Left ventricle myocardium inferior (tissue), 1 donor: ENCODE results near the gene TOMM20. TPM values are rescaled to one million over a fixed set of nuclear protein-coding genes. Genes with fewer than 3 reads are reported as not detected.
A peak's percentile ranks its signal among the peaks of the same experiment; 100 is the strongest.
"Not testable (repeated sequence)": the region's sequence is repeated elsewhere in the genome, so short reads cannot be mapped to it uniquely, and the experiment has no call there.

Experiments
- DNase-seq: peaks from one replicate; pipeline ENCODE4 v3.0.0-alpha.2; 2020
- H3K27ac ChIP-seq: fragments of 200-600 bp; replicated peaks from 2 replicates; pipeline ENCODE4 v1.8.0; 2021
- H3K27me3 ChIP-seq: fragments of 200-600 bp; 2 replicates; pipeline ENCODE4 v1.8.0; 2021; ENCODE audit warnings: low read depth
- H3K36me3 ChIP-seq: fragments of 200-600 bp; 2 replicates; pipeline ENCODE4 v1.8.0; 2021
- H3K4me1 ChIP-seq: fragments of 200-600 bp; 2 replicates; pipeline ENCODE4 v1.8.0; 2021
- H3K4me3 ChIP-seq: fragments of 200-600 bp; 2 replicates; pipeline ENCODE4 v1.8.0; 2021; ENCODE audit warnings: mild to moderate bottlenecking, moderate library complexity
- H3K9me3 ChIP-seq: fragments of 200-600 bp; replicated peaks from 2 replicates; pipeline ENCODE4 v1.8.0; 2021
- CTCF ChIP-seq: fragments of 200-600 bp; IDR thresholded peaks from 2 replicates; pipeline ENCODE4 v1.8.0; 2021; ENCODE audit warnings: antibody characterized with exemption, mild to moderate bottlenecking, borderline replicate concordance
- intact Hi-C: fragments of 100-400 bp; cut with micrococcal nuclease; formaldehyde crosslinking; loops from one replicate; pipeline ENCODE4 v1.11.0; 2022
- total RNA-seq: library from RNA; stranded (reverse); fragmentation: NEBNext Ultra II Directional; extraction: Animal tissue kit (Norgen Biotek cat#: 25700); gene quantifications from one replicate; pipeline ENCODE4 v1.2.1, GENCODE V29; 2021
- donor health status: DM: no; HTN: yes; CAD: no; lungs with severe emphysema.

Gene TOMM20
- total RNA-seq, 1 donor from 2014 or later = 84.1 TPM

GRCh38 chr1:235088907-235089306, 39.7 kb downstream of the TOMM20 start:
- H3K9me3 ChIP-seq = no peaks in the 10 kb centered on the region
- H3K36me3 ChIP-seq = no peaks in the 10 kb centered on the region
- no peaks in the 10 kb centered on the region for H3K27me3 ChIP-seq
- no peak for TF ChIP-seq CTCF
- H3K27ac ChIP-seq = no peak overlapping the region
- intact Hi-C loops = no loop called here
- DNase-seq = no peak
- no peak overlapping the region for H3K4me3 ChIP-seq
- peaks cover 16% of the 10 kb centered on the region for H3K4me1 ChIP-seq

GRCh38 chr1:235088430-235088829, 40.2 kb downstream of the TOMM20 start:
- no peak for DNase-seq
- H3K4me3 ChIP-seq = no peak overlapping the region
- H3K27me3 ChIP-seq = no peaks in the 10 kb centered on the region
- H3K36me3 ChIP-seq = no peaks in the 10 kb centered on the region
- no peak for TF ChIP-seq CTCF
- no peak overlapping the region for H3K27ac ChIP-seq
- H3K4me1 ChIP-seq = peaks cover 16% of the 10 kb centered on the region
- H3K9me3 ChIP-seq = no peaks in the 10 kb centered on the region
- intact Hi-C loops = no loop called here

GRCh38 chr1:235087906-235088305, 40.7 kb downstream of the TOMM20 start:
- no peak overlapping the region for H3K27ac ChIP-seq
- no peaks in the 10 kb centered on the region for H3K27me3 ChIP-seq
- no peak for DNase-seq
- no peaks in the 10 kb centered on the region for H3K36me3 ChIP-seq
- no peak overlapping the region for H3K4me3 ChIP-seq
- no peaks in the 10 kb centered on the region for H3K9me3 ChIP-seq
- TF ChIP-seq CTCF = no peak
- intact Hi-C loops = no loop called here
- H3K4me1 ChIP-seq = peaks cover 16% of the 10 kb centered on the region

GRCh38 chr1:235085411-235086117, 43.1 kb downstream of the TOMM20 start:
- intact Hi-C loops, H3K36me3 ChIP-seq, DNase-seq, H3K27ac ChIP-seq, H3K4me3 ChIP-seq, H3K9me3 ChIP-seq, H3K27me3 ChIP-seq: not testable (repeated sequence)
- peaks cover 27% of the 10 kb centered on the region for H3K4me1 ChIP-seq

- H3K27me3 ChIP-seq, DNase-seq, H3K9me3 ChIP-seq, H3K4me3 ChIP-seq, H3K36me3 ChIP-seq: not testable (repeated sequence)
- intact Hi-C loops = loop anchor here (5.0 kb wide), 1 partner anchor 478 kb away; no protein-coding TSS in a partner anchor
- peaks cover 72% of the 10 kb centered on the region for H3K4me1 ChIP-seq
- H3K27ac ChIP-seq = peak overlapping the region; percentile 99
These were observed 47.8 kb downstream of the TOMM20 start for GRCh38 chr1:235080788-235081187.

GRCh38 chr1:235080297-235080657, 48.4 kb downstream of the TOMM20 start:
- H3K4me3 ChIP-seq, H3K27me3 ChIP-seq, DNase-seq, H3K36me3 ChIP-seq, H3K9me3 ChIP-seq: not testable (repeated sequence)
- intact Hi-C loops = loop anchor here (5.0 kb wide), 1 partner anchor 478 kb away; no protein-coding TSS in a partner anchor
- Histone ChIP-seq H3K27ac (peak overlapping the region; percentile 94), H3K4me1 (peaks cover 78% of the 10 kb centered on the region)

- Histone ChIP-seq H3K4me3 (no peak overlapping the region), H3K27me3 (no peaks in the 10 kb centered on the region), H3K4me1 (peaks cover 84% of the 10 kb centered on the region), H3K36me3 (no peaks in the 10 kb centered on the region), H3K27ac (peak overlapping the region; percentile 94), H3K9me3 (no peaks in the 10 kb centered on the region)
- TF ChIP-seq CTCF = no peak
- no peak for DNase-seq
- intact Hi-C loops = loop anchor here (5.0 kb wide), 3 partner anchors 162 to 477 kb away; no protein-coding TSS in a partner anchor
These were observed 49.0 kb downstream of the TOMM20 start for GRCh38 chr1:235079443-235080296.
